Stomach (tissue), 4 donors: ENCODE data around the gene TAF4B.

Experiments used
- POLR2A ChIP-seq, 4 donors: fragments of 450-650 bp; IDR thresholded peaks; one replicate each; pipeline ENCODE4 v1.6.1; 2016; ENCODE audit warnings: antibody characterized with exemption in 4 of 4, control low read depth in 2 of 4, mild to moderate bottlenecking in 1 of 4, moderate library complexity in 1 of 4
- POLR2AphosphoS5 ChIP-seq, 3 donors: sonication (generic); formaldehyde crosslinking; IDR thresholded peaks; one replicate each; pipeline ENCODE4 v1.6.1; 2016; ENCODE audit warnings: antibody characterized with exemption in 3 of 3
- TF ChIP-seq, protein P1 (sequence below), 7 experiments: fragments of 450-650 bp in 4 of 7; fragments of 200-600 bp in 3 of 7; sonication (generic) in 3 of 7; IDR thresholded peaks; one replicate each; pipeline ENCODE4 v1.5.1; 2016 to 2019; ENCODE audit warnings: antibody characterized with exemption in 7 of 7, control low read depth in 2 of 7, mild to moderate bottlenecking in 1 of 7

DNA sequence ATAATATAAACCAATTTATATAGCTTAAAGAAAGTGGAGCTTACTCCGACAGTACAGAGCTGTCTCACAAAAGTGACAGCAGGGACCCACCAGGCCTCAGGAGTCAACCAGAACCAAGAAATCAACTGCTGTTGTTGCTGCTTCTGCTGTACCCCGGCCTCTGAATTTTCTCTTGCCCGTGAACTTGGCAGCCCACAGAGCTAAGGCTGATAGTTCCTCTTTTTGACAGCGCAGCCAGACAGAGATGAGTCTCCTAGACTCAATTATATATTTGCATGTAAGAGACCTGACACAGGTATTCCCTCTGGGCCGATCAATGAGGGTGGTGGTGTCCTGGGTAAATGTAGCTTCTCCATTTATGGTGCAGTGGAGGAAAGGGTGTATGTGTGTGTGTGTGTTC, 212.7 kb downstream of the TAF4B start:
- TF ChIP-seq, protein P1, sequence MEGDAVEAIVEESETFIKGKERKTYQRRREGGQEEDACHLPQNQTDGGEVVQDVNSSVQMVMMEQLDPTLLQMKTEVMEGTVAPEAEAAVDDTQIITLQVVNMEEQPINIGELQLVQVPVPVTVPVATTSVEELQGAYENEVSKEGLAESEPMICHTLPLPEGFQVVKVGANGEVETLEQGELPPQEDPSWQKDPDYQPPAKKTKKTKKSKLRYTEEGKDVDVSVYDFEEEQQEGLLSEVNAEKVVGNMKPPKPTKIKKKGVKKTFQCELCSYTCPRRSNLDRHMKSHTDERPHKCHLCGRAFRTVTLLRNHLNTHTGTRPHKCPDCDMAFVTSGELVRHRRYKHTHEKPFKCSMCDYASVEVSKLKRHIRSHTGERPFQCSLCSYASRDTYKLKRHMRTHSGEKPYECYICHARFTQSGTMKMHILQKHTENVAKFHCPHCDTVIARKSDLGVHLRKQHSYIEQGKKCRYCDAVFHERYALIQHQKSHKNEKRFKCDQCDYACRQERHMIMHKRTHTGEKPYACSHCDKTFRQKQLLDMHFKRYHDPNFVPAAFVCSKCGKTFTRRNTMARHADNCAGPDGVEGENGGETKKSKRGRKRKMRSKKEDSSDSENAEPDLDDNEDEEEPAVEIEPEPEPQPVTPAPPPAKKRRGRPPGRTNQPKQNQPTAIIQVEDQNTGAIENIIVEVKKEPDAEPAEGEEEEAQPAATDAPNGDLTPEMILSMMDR (IDR thresholded peaks at IDR 0.05) = no peak
- TF ChIP-seq POLR2A (IDR thresholded peaks at IDR 0.05) (no peak), POLR2AphosphoS5 (IDR thresholded peaks at IDR 0.05) (no peak)
